OCI-LY1 (cell line): Measurements from ENCODE around the gene TXNRD3.

ENCODE experiments used
- H2AFZ ChIP-seq: fragments of 200-600 bp; sonication (generic), shearing (Covaris generic); 2 replicates; pipeline ENCODE4 v1.6.0; 2014; ENCODE audit warnings: antibody characterized with exemption, mild to moderate bottlenecking, low read length
- H3F3A ChIP-seq: fragments of 200-600 bp; sonication (generic), shearing (Covaris generic); 2 replicates; pipeline ENCODE4 v1.6.0; 2014; ENCODE audit warnings: mild to moderate bottlenecking, antibody characterized with exemption, low read length, moderate library complexity; ENCODE audit not compliant: insufficient read depth
- H3K27ac ChIP-seq: fragments of 200-600 bp; sonication (generic); 2 replicates; pipeline ENCODE4 v1.5.1; 2014; ENCODE audit warnings: low read length, mixed run types, mild to moderate bottlenecking, low read depth; ENCODE audit not compliant: poor library complexity, severe bottlenecking
- H3K27me3 ChIP-seq: fragments of 200-600 bp; sonication (generic); 2 replicates; pipeline ENCODE4 v1.6.0; 2014; ENCODE audit warnings: antibody characterized with exemption, mild to moderate bottlenecking, low read length, moderate library complexity; ENCODE audit not compliant: insufficient read depth
- H3K36me3 ChIP-seq: fragments of 200-600 bp; sonication (generic); 2 replicates; pipeline ENCODE4 v1.6.1; 2014; ENCODE audit warnings: mild to moderate bottlenecking, antibody characterized with exemption, low read length, moderate library complexity, mixed read lengths; ENCODE audit not compliant: insufficient read depth
- H3K4me1 ChIP-seq: fragments of 200-600 bp; sonication (generic); 2 replicates; pipeline ENCODE4 v1.5.1; 2014; ENCODE audit warnings: mild to moderate bottlenecking, low read length, moderate library complexity; ENCODE audit not compliant: insufficient read depth, severe bottlenecking
- H3K4me2 ChIP-seq: fragments of 200-600 bp; sonication (generic), shearing (Covaris generic); 2 replicates; pipeline ENCODE4 v1.6.1; 2014; ENCODE audit warnings: low read length
- H3K4me3 ChIP-seq: fragments of 200-600 bp; sonication (generic); 2 replicates; pipeline ENCODE4 v1.5.1; 2014; ENCODE audit warnings: low read length, low read depth, mild to moderate bottlenecking, mixed read lengths; ENCODE audit not compliant: poor library complexity, severe bottlenecking
- H3K79me2 ChIP-seq: fragments of 200-600 bp; shearing (Covaris generic); 2 replicates; pipeline ENCODE4 v1.6.1; 2016; ENCODE audit warnings: mixed run types, low read length, mixed read lengths; ENCODE audit not compliant: insufficient read depth
- H3K9ac ChIP-seq: fragments of 200-600 bp; sonication (generic), shearing (Covaris generic); 2 replicates; pipeline ENCODE4 v1.6.1; 2014; ENCODE audit warnings: mild to moderate bottlenecking, low read length, mixed read lengths
- H3K9me2 ChIP-seq: fragments of 200-600 bp; sonication (generic), shearing (Covaris generic); 2 replicates; pipeline ENCODE4 v1.6.1; 2014; ENCODE audit warnings: low read depth, mild to moderate bottlenecking, low read length, mixed read lengths
- H3K9me3 ChIP-seq: fragments of 200-600 bp; shearing (Covaris generic); 2 replicates; pipeline ENCODE4 v1.6.1; 2014; ENCODE audit warnings: low read length, mixed read lengths
- H4K20me1 ChIP-seq: fragments of 200-600 bp; sonication (generic), shearing (Covaris generic); 2 replicates; pipeline ENCODE4 v1.6.0; 2016; ENCODE audit warnings: mild to moderate bottlenecking, low read length; ENCODE audit not compliant: insufficient read depth
- CTCF ChIP-seq: fragments of 200-600 bp; sonication (generic), shearing (Covaris generic); IDR thresholded peaks from 2 replicates; pipeline ENCODE4 v1.5.1; 2017; ENCODE audit warnings: mild to moderate bottlenecking, antibody characterized with exemption, low read length, moderate library complexity, mixed read lengths
- EZH2 ChIP-seq: fragments of 200-600 bp; sonication (generic), shearing (Covaris generic); IDR thresholded peaks from 2 replicates; pipeline ENCODE4 v1.8.0; 2017; ENCODE audit warnings: borderline replicate concordance, mixed run types, mild to moderate bottlenecking, antibody characterized with exemption, low read length, moderate library complexity, mixed read lengths

The TXNRD3 gene

GRCh38 chr3:126646674-126647073 lies 8.2 kb downstream of the TXNRD3 start:
- TF ChIP-seq CTCF = no peak
- no peak for TF ChIP-seq EZH2
- Histone ChIP-seq H3K4me3 (no peak overlapping the region), H3K36me3 (no peaks in the 10 kb centered on the region), H3K9me2 (no peaks in the 10 kb centered on the region), H3K9me3 (no peaks in the 10 kb centered on the region), H3K4me2 (no peak overlapping the region), H3K27me3 (no peaks in the 10 kb centered on the region), H3F3A (no peaks in the 10 kb centered on the region), H3K27ac (no peak overlapping the region), H3K79me2 (no peaks in the 10 kb centered on the region), H3K4me1 (no peaks in the 10 kb centered on the region), H3K9ac (no peak overlapping the region), H2AFZ (no peak overlapping the region), H4K20me1 (no peaks in the 10 kb centered on the region)

GRCh38 chr3:126644615-126645014 lies 10.3 kb downstream of the TXNRD3 start:
- H3K4me3 ChIP-seq = no peak overlapping the region
- H3K4me1 ChIP-seq = no peaks in the 10 kb centered on the region
- no peaks in the 10 kb centered on the region for H3K79me2 ChIP-seq
- H4K20me1 ChIP-seq = no peaks in the 10 kb centered on the region
- no peak overlapping the region for H3K27ac ChIP-seq
- no peaks in the 10 kb centered on the region for H3K9me2 ChIP-seq
- H3K4me2 ChIP-seq = no peak overlapping the region
- H3K36me3 ChIP-seq = no peaks in the 10 kb centered on the region
- no peaks in the 10 kb centered on the region for H3K9me3 ChIP-seq
- TF ChIP-seq EZH2 = no peak
- no peak for TF ChIP-seq CTCF
- H3K9ac ChIP-seq = no peak overlapping the region
- no peaks in the 10 kb centered on the region for H3F3A ChIP-seq
- no peaks in the 10 kb centered on the region for H3K27me3 ChIP-seq
- no peak overlapping the region for H2AFZ ChIP-seq

GRCh38 chr3:126638790-126639189 lies 16.1 kb downstream of the TXNRD3 start:
- Histone ChIP-seq H3K36me3 (no peaks in the 10 kb centered on the region), H4K20me1 (no peaks in the 10 kb centered on the region), H2AFZ (no peak overlapping the region), H3K4me1 (no peaks in the 10 kb centered on the region), H3K27ac (no peak overlapping the region), H3K9me3 (no peaks in the 10 kb centered on the region), H3K4me2 (no peak overlapping the region), H3K9me2 (no peaks in the 10 kb centered on the region), H3K9ac (no peak overlapping the region), H3K27me3 (no peaks in the 10 kb centered on the region), H3K79me2 (no peaks in the 10 kb centered on the region), H3K4me3 (no peak overlapping the region), H3F3A (no peaks in the 10 kb centered on the region)
- TF ChIP-seq EZH2 (no peak), CTCF (no peak)
